GM12873 (cell line): Measurements from ENCODE around the gene ARFGAP1.

Experiments
- CTCF ChIP-seq: IDR thresholded peaks from 2 replicates; pipeline ENCODE4 v1.5.1; 2012; ENCODE audit warnings: low read depth, mild to moderate bottlenecking, moderate library complexity, low read length, control low read depth; ENCODE audit not compliant: insufficient read depth; ENCODE audit errors: missing control alignments

The ARFGAP1 gene

GRCh38 chr20:63292292-63292701, 19.7 kb downstream of the ARFGAP1 start:
- TF ChIP-seq CTCF: no peak

- no peak for TF ChIP-seq CTCF
These were observed 20.3 kb downstream of the ARFGAP1 start, which contains the start of gene COL20A1 for GRCh38 chr20:63292904-63293303. Gene COL20A1, plus strand, starts transcription at chr20:63293186. Its CDS starts 1,922 bp downstream, at chr20:63295108.

- TF ChIP-seq CTCF: no peak
These were observed 20.8 kb downstream of the ARFGAP1 start for GRCh38 chr20:63293456-63293855.

GRCh38 chr20:63293871-63294535, 21.4 kb downstream of the ARFGAP1 start:
- TF ChIP-seq CTCF: no peak

GRCh38 chr20:63294536-63294900, 21.9 kb downstream of the ARFGAP1 start:
- TF ChIP-seq CTCF: no peak

GRCh38 chr20:63295018-63295417, 22.4 kb downstream of the ARFGAP1 start:
- TF ChIP-seq CTCF: no peak

GRCh38 chr20:63295422-63295821, 22.8 kb downstream of the ARFGAP1 start:
- no peak for TF ChIP-seq CTCF

GRCh38 chr20:63295846-63296245, 23.2 kb downstream of the ARFGAP1 start:
- TF ChIP-seq CTCF: no peak
